ENCODE data around the gene CAMK1D. TPM values are rescaled to one million over a fixed set of nuclear protein-coding genes. Genes with fewer than 3 reads are reported as not detected.
"Not testable (repeated sequence)": the region's sequence is repeated elsewhere in the genome, so short reads cannot be mapped to it uniquely, and the experiment has no call there.

The CAMK1D gene
- total and polyA plus RNA-seq, 5 donors: 15.2 to 44.1 (median 26.6) TPM

GRCh38 chr10:12709000-12709401 lies 359.7 kb downstream of the CAMK1D start:
- peak in 1 of 3 donors; percentile 39 for DNase-seq

DNA sequence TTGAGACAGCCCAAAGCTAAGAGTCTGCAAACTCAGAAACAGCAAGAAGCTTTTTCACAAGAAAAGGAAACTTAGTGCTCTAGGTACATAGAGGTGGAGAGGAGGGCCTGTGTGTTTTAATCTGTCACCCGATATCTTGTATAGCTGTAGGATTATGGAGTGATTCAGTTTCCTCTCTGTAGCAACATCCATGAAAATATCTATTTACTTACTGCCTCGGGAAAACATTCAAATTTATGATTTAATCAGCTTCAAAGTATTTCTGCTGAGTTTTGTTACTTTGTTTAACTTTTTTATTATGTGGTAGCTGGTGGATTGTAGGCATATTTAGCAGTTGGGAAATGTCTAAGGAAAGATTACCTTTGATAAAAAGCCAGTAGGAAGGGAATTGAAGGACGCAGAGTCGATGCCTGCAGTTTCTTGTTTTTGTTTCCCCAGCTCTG lies 360.2 kb downstream of the CAMK1D start:
- intact Hi-C loops (cut with DNase I): no loop called here
- H3K4me1 ChIP-seq (ENCODE audit: control insufficient read depth, insufficient read depth, low read length): peaks cover 7% of the 10 kb centered on the region

More at GRCh38 chr10:12709000-12709401, 359.7 kb downstream of the CAMK1D start:
- intact Hi-C loops (cut with DNase I): no loop called here
- no peak for ATAC-seq
- Histone ChIP-seq H3K27ac (ENCODE audit: low read length) (no peak overlapping the region), H3K9me3 (ENCODE audit: control insufficient read depth, low read length) (no peaks in the 10 kb centered on the region), H3K4me1 (ENCODE audit: control insufficient read depth, insufficient read depth, low read length) (peaks cover 7% of the 10 kb centered on the region), H3K4me3 (ENCODE audit: low read length) (no peak overlapping the region), H3K27me3 (ENCODE audit: control insufficient read depth, insufficient read depth) (no peaks in the 10 kb centered on the region)
- WGBS: 57% methylated on average over 3 of the region's 3 CpGs

GRCh38 chr10:12710157-12710556 lies 360.8 kb downstream of the CAMK1D start:
- DNase-seq (no peak), ATAC-seq (no peak)
- peaks cover 7% of the 10 kb centered on the region for H3K4me1 ChIP-seq (ENCODE audit: control insufficient read depth, insufficient read depth, low read length)
- intact Hi-C loops (cut with DNase I): loop anchor here in 3 of 4 donors (2.0 to 10.0 kb wide), 6 partner anchors 192 to 448 kb away; no protein-coding TSS in a partner anchor
- 93% methylated on average over 8 of the region's 8 CpGs for WGBS
- no peaks in the 10 kb centered on the region for H3K27me3 ChIP-seq (ENCODE audit: control insufficient read depth, insufficient read depth)
- no peak overlapping the region for H3K27ac ChIP-seq (ENCODE audit: low read length)
- no peak overlapping the region for H3K4me3 ChIP-seq (ENCODE audit: low read length)
- no peaks in the 10 kb centered on the region for H3K9me3 ChIP-seq (ENCODE audit: control insufficient read depth, low read length)

More for the DNA sequence above, 360.2 kb downstream of the CAMK1D start:
- H3K4me3 ChIP-seq (ENCODE audit: low read length): no peak overlapping the region
- ATAC-seq: no peak
- H3K9me3 ChIP-seq (ENCODE audit: control insufficient read depth, low read length): no peaks in the 10 kb centered on the region
- no peaks in the 10 kb centered on the region for H3K27me3 ChIP-seq (ENCODE audit: control insufficient read depth, insufficient read depth)
- no peak overlapping the region for H3K27ac ChIP-seq (ENCODE audit: low read length)
- 67% methylated on average over 4 of the region's 4 CpGs for WGBS
- DNase-seq: no peak

- Histone ChIP-seq H3K27me3 (ENCODE audit: control insufficient read depth, insufficient read depth) (no peaks in the 10 kb centered on the region), H3K4me3 (ENCODE audit: low read length) (no peak overlapping the region), H3K27ac (ENCODE audit: low read length) (no peak overlapping the region), H3K9me3 (ENCODE audit: control insufficient read depth, low read length) (no peaks in the 10 kb centered on the region), H3K4me1 (ENCODE audit: control insufficient read depth, insufficient read depth, low read length) (peaks cover 7% of the 10 kb centered on the region)
- DNase-seq (peak; percentile 71 to 89 (median 85)), ATAC-seq (peak; percentile 68 to 73)
- 39% methylated on average over 9 of the region's 9 CpGs for WGBS
- intact Hi-C loops (cut with DNase I): loop anchor here in 3 of 4 donors (2.0 to 10.0 kb wide), 6 partner anchors 192 to 448 kb away; no protein-coding TSS in a partner anchor
Measured at GRCh38 chr10:12710594-12711349, 361.4 kb downstream of the CAMK1D start.

DNA sequence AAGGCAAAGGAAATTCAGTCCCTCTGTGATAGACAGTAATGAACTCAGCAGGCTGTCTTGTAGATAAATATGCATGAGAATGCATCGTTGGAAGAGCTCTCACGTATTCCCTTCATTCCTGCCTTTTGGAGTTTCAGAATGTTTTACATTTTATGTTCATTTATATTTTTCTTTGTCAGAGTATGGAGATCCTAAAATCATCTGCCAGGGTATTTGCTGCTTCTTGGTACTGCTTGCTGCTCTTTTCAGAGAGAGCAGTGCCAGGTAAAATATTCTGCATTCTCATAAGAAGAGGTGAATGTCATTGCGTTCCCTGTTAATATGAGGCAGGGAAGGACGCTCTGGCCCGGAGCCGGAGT lies 362.0 kb downstream of the CAMK1D start:
- H3K27ac ChIP-seq (ENCODE audit: low read length): no peak overlapping the region
- H3K9me3 ChIP-seq (ENCODE audit: control insufficient read depth, low read length): no peaks in the 10 kb centered on the region
- intact Hi-C loops (cut with DNase I): loop anchor here in 3 of 4 donors (2.0 to 10.0 kb wide), 6 partner anchors 191 to 449 kb away; no protein-coding TSS in a partner anchor
- WGBS: 67% methylated on average over 6 of the region's 6 CpGs
- ATAC-seq (no peak), DNase-seq (no peak)
- H3K27me3 ChIP-seq (ENCODE audit: control insufficient read depth, insufficient read depth): no peaks in the 10 kb centered on the region
- peaks cover 7% of the 10 kb centered on the region for H3K4me1 ChIP-seq (ENCODE audit: control insufficient read depth, insufficient read depth, low read length)
- no peak overlapping the region for H3K4me3 ChIP-seq (ENCODE audit: low read length)

GRCh38 chr10:12712293-12712983 lies 363.1 kb downstream of the CAMK1D start:
- Histone ChIP-seq H3K27me3 (ENCODE audit: control insufficient read depth, insufficient read depth) (no peaks in the 10 kb centered on the region), H3K4me1 (ENCODE audit: control insufficient read depth, insufficient read depth, low read length) (peaks cover 7% of the 10 kb centered on the region), H3K27ac (ENCODE audit: low read length) (no peak overlapping the region), H3K4me3 (ENCODE audit: low read length) (no peak overlapping the region), H3K9me3 (ENCODE audit: control insufficient read depth, low read length) (no peaks in the 10 kb centered on the region)
- no peak for ATAC-seq
- intact Hi-C loops (cut with DNase I): loop anchor here in 3 of 4 donors (2.0 to 10.0 kb wide), 6 partner anchors 190 to 450 kb away; no protein-coding TSS in a partner anchor
- 93% methylated on average over 11 of the region's 11 CpGs for WGBS
- DNase-seq: no peak

GRCh38 chr10:12712984-12713316 lies 363.6 kb downstream of the CAMK1D start:
- not testable (repeated sequence) for H3K4me3 ChIP-seq (ENCODE audit: low read length)

GRCh38 chr10:12716042-12716441 lies 366.7 kb downstream of the CAMK1D start:
- intact Hi-C loops (cut with DNase I): loop anchor here in 2 of 4 donors (5.0 to 10.0 kb wide), 3 partner anchors 186 to 359 kb away; no protein-coding TSS in a partner anchor
- no peaks in the 10 kb centered on the region for H3K9me3 ChIP-seq (ENCODE audit: control insufficient read depth, low read length)
- peaks cover 13% of the 10 kb centered on the region for H3K4me1 ChIP-seq (ENCODE audit: control insufficient read depth, insufficient read depth, low read length)
- H3K27me3 ChIP-seq (ENCODE audit: control insufficient read depth, insufficient read depth): no peaks in the 10 kb centered on the region
- no peak for ATAC-seq
- 64% methylated on average over 9 of the region's 9 CpGs for WGBS
- H3K4me3 ChIP-seq (ENCODE audit: low read length): no peak overlapping the region
- DNase-seq: no peak
- no peak overlapping the region for H3K27ac ChIP-seq (ENCODE audit: low read length)

More at GRCh38 chr10:12712984-12713316, 363.6 kb downstream of the CAMK1D start:
- not testable (repeated sequence) for H3K9me3 ChIP-seq (ENCODE audit: control insufficient read depth, low read length); DNase-seq; H3K27me3 ChIP-seq (ENCODE audit: control insufficient read depth, insufficient read depth); ATAC-seq; H3K27ac ChIP-seq (ENCODE audit: low read length); H3K4me1 ChIP-seq (ENCODE audit: control insufficient read depth, insufficient read depth, low read length)
- intact Hi-C loops (cut with DNase I): loop anchor here in 3 of 4 donors (2.0 to 10.0 kb wide), 6 partner anchors 189 to 451 kb away; no protein-coding TSS in a partner anchor
- WGBS: 97% methylated on average over 6 of the region's 6 CpGs

GRCh38 chr10:12717981-12718707 lies 368.8 kb downstream of the CAMK1D start:
- H3K4me3 ChIP-seq (ENCODE audit: low read length): no peak overlapping the region
- no peak for ATAC-seq
- H3K4me1 ChIP-seq (ENCODE audit: control insufficient read depth, insufficient read depth, low read length): peaks cover 13% of the 10 kb centered on the region
- H3K9me3 ChIP-seq (ENCODE audit: control insufficient read depth, low read length): no peaks in the 10 kb centered on the region
- no peaks in the 10 kb centered on the region for H3K27me3 ChIP-seq (ENCODE audit: control insufficient read depth, insufficient read depth)
- WGBS: 85% methylated on average over 12 of the region's 12 CpGs
- intact Hi-C loops (cut with DNase I): loop anchor here in 2 of 4 donors (5.0 to 10.0 kb wide), 3 partner anchors 184 to 357 kb away; no protein-coding TSS in a partner anchor
- no peak for DNase-seq
- H3K27ac ChIP-seq (ENCODE audit: low read length): no peak overlapping the region

DNA sequence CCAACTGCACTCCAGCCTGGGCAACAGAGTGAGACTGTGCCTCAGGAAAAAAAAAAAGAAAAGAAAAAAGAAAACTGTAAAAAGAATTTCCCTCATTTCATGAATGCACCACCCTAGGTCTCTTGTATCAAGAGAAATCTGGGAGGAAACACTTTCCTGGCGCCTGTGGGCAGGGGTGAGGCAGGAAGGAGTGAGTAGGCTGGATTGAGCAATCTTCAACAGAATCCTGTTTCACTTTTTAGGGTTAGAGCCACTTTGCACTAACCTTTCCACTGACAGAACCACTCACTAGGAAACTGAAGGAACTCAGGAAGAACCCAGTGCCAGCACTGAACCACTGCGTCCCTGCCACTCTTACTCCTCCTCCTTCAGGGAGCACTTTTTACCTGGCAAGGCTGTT lies 370.0 kb downstream of the CAMK1D start:
- ATAC-seq (peak; percentile 67 to 83), DNase-seq (peak; percentile 49 to 79 (median 65))
- no peak overlapping the region for H3K27ac ChIP-seq (ENCODE audit: low read length)
- H3K4me1 ChIP-seq (ENCODE audit: control insufficient read depth, insufficient read depth, low read length): peaks cover 13% of the 10 kb centered on the region
- intact Hi-C loops (cut with DNase I): loop anchor here in 2 of 4 donors (5.0 to 10.0 kb wide), 3 partner anchors 183 to 355 kb away; no protein-coding TSS in a partner anchor
- WGBS: 73% methylated on average over 2 of the region's 2 CpGs
- no peaks in the 10 kb centered on the region for H3K27me3 ChIP-seq (ENCODE audit: control insufficient read depth, insufficient read depth)
- H3K4me3 ChIP-seq (ENCODE audit: low read length): no peak overlapping the region
- no peaks in the 10 kb centered on the region for H3K9me3 ChIP-seq (ENCODE audit: control insufficient read depth, low read length)
